Activated B cell treated with CpG ODN at 0.5 μM for 24 hours (primary cell): ENCODE measurements around the gene RAP1GAP2. TPM values are rescaled to one million over a fixed set of nuclear protein-coding genes. Genes with fewer than 3 reads are reported as not detected.

Source experiments
- ATAC-seq: fragments of 200-7000 bp; cut with Tn5 transposase; one replicate; pipeline ENCODE4 v1.10.0; 2021; ENCODE audit warnings: low read depth, mild to moderate bottlenecking, moderate library complexity
- CTCF ChIA-PET: fragments of 350-600 bp; sonication (Branson Sonifier 250); formaldehyde crosslinking; loops from one replicate; lab custom pipeline; 2021; ENCODE audit warnings: antibody characterized with exemption; lab: Charles Lee
- POLR2A ChIA-PET: fragments of 350-600 bp; sonication (Branson Sonifier 250); formaldehyde crosslinking; loops from one replicate; lab custom pipeline; 2021; ENCODE audit warnings: antibody characterized with exemption; lab: Charles Lee
- DNase-seq: peaks from one replicate; pipeline ENCODE4 v3.0.0; 2022
- H3K27ac Mint-ChIP-seq: one replicate; pipeline ENCODE4 v1.8.0; 2020; ENCODE audit warnings: mixed read lengths
- H3K27me3 Mint-ChIP-seq: one replicate; pipeline ENCODE4 v1.8.0; 2021; ENCODE audit warnings: mixed read lengths
- H3K36me3 Mint-ChIP-seq: one replicate; pipeline ENCODE4 v1.8.0; 2021; ENCODE audit warnings: low read depth, mixed read lengths
- H3K4me1 Mint-ChIP-seq: one replicate; pipeline ENCODE4 v1.8.0; 2021; ENCODE audit warnings: mixed read lengths
- H3K4me3 Mint-ChIP-seq: one replicate; pipeline ENCODE4 v1.8.0; 2020; ENCODE audit warnings: mild to moderate bottlenecking, mixed read lengths
- H3K9me3 Mint-ChIP-seq: one replicate; pipeline ENCODE4 v1.8.0; 2020; ENCODE audit warnings: mixed read lengths
- intact Hi-C: fragments of 100-400 bp; cut with micrococcal nuclease; formaldehyde crosslinking; loops from one replicate; pipeline ENCODE4 v1.15.1; 2024
- total RNA-seq: library from RNA; stranded (reverse); gene quantifications from 2 replicates; pipeline ENCODE4 v1.2.3, GENCODE V29; 2022
- TF ChIP-seq, protein P1 (sequence below): fragments of 200-600 bp; IDR thresholded peaks from one replicate; pipeline ENCODE4 v1.8.0; 2022; ENCODE audit warnings: antibody characterized with exemption, mild to moderate bottlenecking

RAP1GAP2 gene
- total RNA-seq, 1 donor from 2014 or later = 2.6 TPM

DNA sequence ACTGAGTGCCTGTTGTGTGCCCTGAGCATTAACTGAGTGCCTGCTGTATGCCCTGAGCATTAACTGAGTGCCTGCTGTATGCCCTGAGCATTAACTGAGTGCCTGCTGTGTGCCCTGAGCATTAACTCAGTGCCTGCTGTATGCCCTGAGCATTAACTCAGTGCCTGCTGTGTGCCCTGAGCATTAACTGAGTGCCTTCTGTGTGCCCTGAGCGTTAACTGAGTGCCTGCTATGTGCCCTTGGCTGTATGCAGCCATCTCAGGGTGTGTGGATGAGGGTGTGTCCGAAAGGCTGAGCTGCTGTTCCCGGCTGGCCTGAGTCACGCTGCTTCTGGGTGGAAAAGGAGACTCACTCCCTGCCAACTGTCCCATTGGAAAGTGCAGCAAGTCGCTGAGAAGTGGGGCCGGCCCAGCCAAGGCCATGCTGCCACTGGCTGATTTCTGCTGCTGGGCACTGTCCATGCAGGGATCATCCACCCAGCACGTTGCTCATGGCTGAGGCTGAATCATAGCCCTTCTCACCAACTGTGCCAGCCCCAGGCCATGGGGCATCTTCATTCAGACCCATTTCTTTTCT, 153.3 kb downstream of the RAP1GAP2 start:
- TF ChIP-seq, protein P1, sequence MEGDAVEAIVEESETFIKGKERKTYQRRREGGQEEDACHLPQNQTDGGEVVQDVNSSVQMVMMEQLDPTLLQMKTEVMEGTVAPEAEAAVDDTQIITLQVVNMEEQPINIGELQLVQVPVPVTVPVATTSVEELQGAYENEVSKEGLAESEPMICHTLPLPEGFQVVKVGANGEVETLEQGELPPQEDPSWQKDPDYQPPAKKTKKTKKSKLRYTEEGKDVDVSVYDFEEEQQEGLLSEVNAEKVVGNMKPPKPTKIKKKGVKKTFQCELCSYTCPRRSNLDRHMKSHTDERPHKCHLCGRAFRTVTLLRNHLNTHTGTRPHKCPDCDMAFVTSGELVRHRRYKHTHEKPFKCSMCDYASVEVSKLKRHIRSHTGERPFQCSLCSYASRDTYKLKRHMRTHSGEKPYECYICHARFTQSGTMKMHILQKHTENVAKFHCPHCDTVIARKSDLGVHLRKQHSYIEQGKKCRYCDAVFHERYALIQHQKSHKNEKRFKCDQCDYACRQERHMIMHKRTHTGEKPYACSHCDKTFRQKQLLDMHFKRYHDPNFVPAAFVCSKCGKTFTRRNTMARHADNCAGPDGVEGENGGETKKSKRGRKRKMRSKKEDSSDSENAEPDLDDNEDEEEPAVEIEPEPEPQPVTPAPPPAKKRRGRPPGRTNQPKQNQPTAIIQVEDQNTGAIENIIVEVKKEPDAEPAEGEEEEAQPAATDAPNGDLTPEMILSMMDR = no peak
- Mint-ChIP-seq H3K9me3 (no peaks in the 10 kb centered on the region), H3K4me1 (no peaks in the 10 kb centered on the region), H3K27ac (no peak overlapping the region), H3K27me3 (no peaks in the 10 kb centered on the region), H3K4me3 (no peak overlapping the region), H3K36me3 (no peaks in the 10 kb centered on the region)
- ChIA-PET CTCF (no interaction called here), POLR2A (no interaction called here)
- intact Hi-C loops = loop anchor here (5.0 kb wide), 1 partner anchor 53 kb away; no protein-coding TSS in a partner anchor
- ATAC-seq (no peak), DNase-seq (no peak)

DNA sequence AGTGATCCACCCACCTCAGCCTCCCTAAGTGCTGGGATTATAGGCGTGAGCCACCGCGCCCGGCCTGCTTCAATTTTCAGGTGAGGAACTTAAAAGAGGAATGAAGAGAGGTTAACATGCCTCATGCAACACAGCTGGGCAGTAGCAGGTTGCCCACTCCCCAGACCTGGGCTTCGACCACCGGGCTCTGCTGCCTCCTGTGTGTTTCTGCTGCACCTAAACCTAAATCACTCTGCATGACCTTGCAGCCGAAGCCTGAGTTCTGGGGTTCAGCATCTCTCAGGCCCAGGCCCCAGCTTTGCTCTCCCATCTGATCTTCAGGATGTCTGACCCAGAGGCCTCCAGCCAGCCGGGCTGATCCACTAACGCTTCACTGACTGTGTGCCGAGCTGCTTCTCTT, 154.6 kb downstream of the RAP1GAP2 start:
- intact Hi-C loops = loop anchor here (5.0 kb wide), 1 partner anchor 51 kb away; no protein-coding TSS in a partner anchor
- POLR2A ChIA-PET = no interaction called here
- Mint-ChIP-seq H3K27ac (no peak overlapping the region), H3K4me1 (peaks cover 10% of the 10 kb centered on the region), H3K36me3 (no peaks in the 10 kb centered on the region), H3K4me3 (no peak overlapping the region), H3K9me3 (no peaks in the 10 kb centered on the region), H3K27me3 (peaks cover 6% of the 10 kb centered on the region)
- CTCF ChIA-PET = no interaction called here
- ATAC-seq (no peak), DNase-seq (no peak)
- TF ChIP-seq, protein P1 = no peak

DNA sequence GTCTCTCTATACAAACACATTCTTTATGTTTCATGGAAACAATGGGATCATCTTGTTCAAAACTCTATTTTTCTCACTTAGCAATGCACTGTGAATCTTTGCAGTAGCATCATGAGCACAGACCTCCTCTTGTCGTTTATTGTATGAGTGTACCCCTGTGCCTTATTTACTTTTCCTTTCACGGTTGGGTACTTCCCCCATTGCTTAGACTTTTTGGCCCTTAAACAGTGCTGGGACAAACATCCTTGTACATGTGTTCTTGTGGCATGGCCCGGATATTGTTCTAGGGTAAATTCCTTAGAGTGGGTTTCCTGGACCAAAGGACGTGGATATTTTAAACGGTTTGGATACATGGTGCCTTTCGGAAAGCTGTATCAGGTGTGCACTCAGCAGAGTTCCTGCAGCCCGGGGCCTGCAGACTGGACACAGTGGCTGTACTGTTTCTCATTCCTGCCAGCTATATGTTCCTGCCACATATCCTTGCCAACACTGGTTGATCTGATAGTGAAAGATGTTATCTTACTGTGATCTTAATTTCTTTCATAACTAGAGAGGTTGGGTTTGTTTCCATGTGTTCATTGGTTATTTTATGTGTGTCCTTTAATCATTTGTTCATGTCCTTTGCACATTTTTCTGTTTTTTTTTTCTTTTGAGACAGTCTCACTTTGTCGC, 156.1 kb downstream of the RAP1GAP2 start:
- intact Hi-C loops = loop anchor here (5.0 kb wide), 1 partner anchor 50 kb away; no protein-coding TSS in a partner anchor
- H3K27me3 Mint-ChIP-seq = peaks cover 8% of the 10 kb centered on the region
- no peak overlapping the region for H3K27ac Mint-ChIP-seq
- ChIA-PET CTCF (no interaction called here), POLR2A (no interaction called here)
- TF ChIP-seq, protein P1 = no peak
- no peak for ATAC-seq
- H3K9me3 Mint-ChIP-seq = no peaks in the 10 kb centered on the region
- H3K4me3 Mint-ChIP-seq = no peak overlapping the region
- peaks cover 13% of the 10 kb centered on the region for H3K4me1 Mint-ChIP-seq
- H3K36me3 Mint-ChIP-seq = no peaks in the 10 kb centered on the region
- DNase-seq = no peak

DNA sequence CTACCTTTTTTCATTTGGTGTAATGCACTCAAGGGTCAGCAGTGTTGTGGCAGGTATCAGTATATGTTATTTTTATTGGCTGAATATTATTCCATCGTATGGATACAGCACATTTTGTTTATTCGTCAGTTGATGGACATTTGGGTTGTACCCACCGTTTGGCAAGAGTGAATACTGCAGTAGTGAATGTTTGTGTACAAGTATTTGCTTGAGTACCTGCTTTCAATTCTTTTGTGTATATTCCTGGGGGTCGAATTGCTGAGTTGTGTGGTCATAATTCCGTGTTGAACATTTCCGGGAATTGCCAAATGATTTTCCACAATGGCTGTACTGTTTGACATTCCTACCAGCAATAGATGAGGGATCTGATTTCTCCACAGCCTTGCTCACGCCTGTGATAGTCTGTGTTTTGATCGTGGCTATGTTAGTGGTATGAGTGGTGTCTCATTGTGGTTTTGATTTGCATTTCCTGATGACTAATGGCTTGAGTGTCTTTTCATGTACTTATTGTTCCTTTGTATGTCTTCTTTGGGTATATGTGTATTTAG, 158.7 kb downstream of the RAP1GAP2 start:
- H3K9me3 Mint-ChIP-seq = no peaks in the 10 kb centered on the region
- TF ChIP-seq, protein P1 = no peak
- no peak overlapping the region for H3K27ac Mint-ChIP-seq
- peaks cover 13% of the 10 kb centered on the region for H3K4me1 Mint-ChIP-seq
- POLR2A ChIA-PET = no interaction called here
- no peaks in the 10 kb centered on the region for H3K36me3 Mint-ChIP-seq
- H3K27me3 Mint-ChIP-seq = peaks cover 8% of the 10 kb centered on the region
- intact Hi-C loops = loop anchor here (5.0 kb wide), 1 partner anchor 47 kb away; no protein-coding TSS in a partner anchor
- H3K4me3 Mint-ChIP-seq = no peak overlapping the region
- CTCF ChIA-PET = no interaction called here
- ATAC-seq (peak; percentile 78), DNase-seq (no peak)

DNA sequence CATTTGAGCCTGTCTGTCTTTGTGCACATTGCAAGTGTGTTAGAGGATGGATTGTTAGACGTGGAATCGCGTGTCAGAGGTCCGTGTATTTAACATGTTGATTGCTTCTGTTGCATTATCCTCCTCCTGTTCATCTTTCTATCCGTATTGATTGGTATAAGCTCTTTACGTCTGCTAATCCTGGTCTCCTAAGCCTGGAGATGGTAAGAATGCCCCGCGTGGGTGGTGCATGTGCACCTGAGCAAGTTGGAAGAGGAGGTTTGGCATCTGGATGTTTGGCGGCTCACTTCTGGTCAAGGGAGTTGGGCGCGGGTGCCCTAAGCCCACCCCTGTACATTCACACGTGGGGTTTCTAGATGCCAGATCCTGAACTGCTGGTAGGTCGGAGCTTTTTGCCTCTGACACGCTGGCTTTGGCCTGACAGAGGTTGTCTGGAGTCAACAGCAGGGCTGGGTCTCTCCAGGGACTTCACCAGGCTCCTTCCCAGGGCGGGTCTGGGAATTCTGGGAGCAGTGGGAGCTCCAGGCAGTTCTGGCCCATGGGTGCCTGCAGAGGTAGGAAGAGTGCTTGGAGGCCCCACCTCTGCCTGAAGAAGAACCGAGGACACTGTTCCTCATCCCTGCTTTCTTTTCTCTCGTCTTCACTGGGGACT, 159.8 kb downstream of the RAP1GAP2 start:
- ATAC-seq = no peak
- H3K4me3 Mint-ChIP-seq = no peak overlapping the region
- peaks cover 13% of the 10 kb centered on the region for H3K4me1 Mint-ChIP-seq
- no peak for DNase-seq
- no peaks in the 10 kb centered on the region for H3K9me3 Mint-ChIP-seq
- ChIA-PET POLR2A (no interaction called here), CTCF (no interaction called here)
- TF ChIP-seq, protein P1 = no peak
- intact Hi-C loops = no loop called here
- no peaks in the 10 kb centered on the region for H3K36me3 Mint-ChIP-seq
- H3K27me3 Mint-ChIP-seq = peaks cover 8% of the 10 kb centered on the region
- no peak overlapping the region for H3K27ac Mint-ChIP-seq
